Measurements from ENCODE around the gene SYNPO2.

SYNPO2 gene

DNA sequence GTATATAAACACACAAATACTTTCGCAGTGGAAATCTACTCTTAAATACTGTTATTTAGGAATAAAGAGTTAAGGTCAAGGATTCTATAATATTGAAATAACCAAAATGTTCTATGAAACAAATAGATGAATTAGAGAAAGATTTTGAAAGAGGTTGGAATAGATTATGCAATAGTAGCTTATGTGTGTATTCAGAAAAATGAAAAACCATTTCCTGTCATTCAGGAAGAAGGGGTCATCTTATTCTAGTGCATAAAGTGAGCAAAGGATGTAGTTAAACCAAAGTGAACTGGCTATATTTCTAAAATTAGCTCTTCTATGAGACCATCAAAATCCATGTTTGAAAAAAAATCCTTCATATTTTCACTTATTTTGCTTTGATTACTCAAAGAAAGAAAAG lies 217.0 kb downstream of the SYNPO2 start:
- Histone ChIP-seq H3K9me2 (replicated peaks; ENCODE audit: insufficient read depth, low read length) (no peaks in the 10 kb centered on the region), H3K27ac (ENCODE audit: low read depth, low read length) (no peak overlapping the region), H3K4me2 (ENCODE audit: low read depth, low read length, poor library complexity, severe bottlenecking) (no peak overlapping the region), H3K36me3 (ENCODE audit: low read length) (no peaks in the 10 kb centered on the region), H3K9ac (ENCODE audit: low read length) (no peak overlapping the region), H4K20me1 (ENCODE audit: low read depth, low read length) (no peaks in the 10 kb centered on the region), H3K9me3 (ENCODE audit: insufficient read depth, low read length) (no peaks in the 10 kb centered on the region), H3F3A (ENCODE audit: insufficient read depth) (no peaks in the 10 kb centered on the region), H3K79me2 (ENCODE audit: insufficient read depth, low read length) (no peaks in the 10 kb centered on the region), H3K27me3 (ENCODE audit: low read length) (no peaks in the 10 kb centered on the region), H3K4me3 (ENCODE audit: insufficient read depth, low read length, poor library complexity, severe bottlenecking) (no peak overlapping the region), H2AFZ (ENCODE audit: low read depth, low read length, severe bottlenecking) (no peak overlapping the region)
- no peak for TF ChIP-seq CTCF (IDR thresholded peaks at IDR 0.05; ENCODE audit: insufficient read depth, low read length, poor library complexity, severe bottlenecking)
- no peak for TF ChIP-seq EZH2phosphoT487 (conservative IDR thresholded peaks at IDR 0.05; ENCODE audit: low read length)

DNA sequence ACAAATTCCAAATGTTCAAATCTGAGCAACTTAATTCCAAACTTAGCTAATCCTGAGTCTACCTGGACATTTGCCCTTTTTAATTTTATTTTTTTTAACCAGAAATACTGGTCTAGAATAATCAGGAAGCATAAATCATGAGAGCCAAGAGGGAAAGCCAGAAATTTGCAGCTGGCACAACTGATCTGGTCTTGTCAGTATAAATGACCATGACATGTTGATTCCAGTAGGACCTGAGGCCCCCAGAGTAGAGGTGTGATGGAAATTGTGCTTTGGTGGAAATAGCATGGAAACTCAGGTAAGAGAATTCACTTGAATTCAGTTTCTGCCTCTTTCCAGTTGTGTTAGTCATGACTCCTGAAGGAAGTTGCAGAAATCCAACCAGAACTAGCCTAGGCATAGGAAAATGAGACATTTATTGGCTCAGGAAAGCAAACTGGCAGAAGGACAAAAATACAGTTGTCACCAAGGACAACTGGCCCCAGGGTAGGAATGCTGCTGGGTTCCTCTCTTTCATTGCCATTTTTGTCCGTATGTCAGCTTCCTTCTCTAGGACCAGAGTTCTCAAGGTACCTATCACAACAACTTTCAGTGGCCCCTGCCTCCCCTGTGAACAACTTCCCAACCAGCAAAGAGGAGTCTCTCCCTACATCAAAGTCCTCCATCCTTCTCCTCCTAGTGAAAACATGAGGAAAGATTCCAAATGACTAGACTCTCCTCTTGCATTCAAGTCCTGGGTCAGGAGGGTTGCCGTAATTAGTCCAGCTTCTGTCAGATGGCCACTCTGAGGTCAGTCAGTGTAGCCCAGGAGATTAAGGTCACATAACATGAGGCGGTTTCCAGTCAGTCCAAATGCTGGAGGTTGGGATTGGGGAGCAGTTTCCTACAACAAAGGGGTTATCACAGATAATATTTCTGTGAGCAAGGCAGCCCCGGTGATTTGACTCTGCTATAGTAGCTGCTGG lies 217.7 kb downstream of the SYNPO2 start:
- H3K27ac ChIP-seq (ENCODE audit: low read depth, low read length), result no peak overlapping the region
- H3K9me3 ChIP-seq (ENCODE audit: insufficient read depth, low read length), result no peaks in the 10 kb centered on the region
- H2AFZ ChIP-seq (ENCODE audit: low read depth, low read length, severe bottlenecking), result no peak overlapping the region
- H3K9ac ChIP-seq (ENCODE audit: low read length), result no peak overlapping the region
- H3K36me3 ChIP-seq (ENCODE audit: low read length), result no peaks in the 10 kb centered on the region
- no peaks in the 10 kb centered on the region for H3K27me3 ChIP-seq (ENCODE audit: low read length)
- TF ChIP-seq CTCF (IDR thresholded peaks at IDR 0.05; ENCODE audit: insufficient read depth, low read length, poor library complexity, severe bottlenecking) (no peak), EZH2phosphoT487 (conservative IDR thresholded peaks at IDR 0.05; ENCODE audit: low read length) (no peak)
- no peaks in the 10 kb centered on the region for H4K20me1 ChIP-seq (ENCODE audit: low read depth, low read length)
- no peaks in the 10 kb centered on the region for H3K9me2 ChIP-seq (replicated peaks; ENCODE audit: insufficient read depth, low read length)
- H3K4me2 ChIP-seq (ENCODE audit: low read depth, low read length, poor library complexity, severe bottlenecking), result no peak overlapping the region
- H3K4me3 ChIP-seq (ENCODE audit: insufficient read depth, low read length, poor library complexity, severe bottlenecking), result no peak overlapping the region
- no peaks in the 10 kb centered on the region for H3F3A ChIP-seq (ENCODE audit: insufficient read depth)
- no peaks in the 10 kb centered on the region for H3K79me2 ChIP-seq (ENCODE audit: insufficient read depth, low read length)

- Histone ChIP-seq H2AFZ (ENCODE audit: low read depth, low read length, severe bottlenecking) (no peak overlapping the region), H3K27ac (ENCODE audit: low read depth, low read length) (no peak overlapping the region), H3K9me3 (ENCODE audit: insufficient read depth, low read length) (no peaks in the 10 kb centered on the region), H3K4me3 (ENCODE audit: insufficient read depth, low read length, poor library complexity, severe bottlenecking) (no peak overlapping the region), H3K9me2 (replicated peaks; ENCODE audit: insufficient read depth, low read length) (no peaks in the 10 kb centered on the region), H3F3A (ENCODE audit: insufficient read depth) (no peaks in the 10 kb centered on the region), H3K36me3 (ENCODE audit: low read length) (no peaks in the 10 kb centered on the region), H3K79me2 (ENCODE audit: insufficient read depth, low read length) (no peaks in the 10 kb centered on the region), H3K4me2 (ENCODE audit: low read depth, low read length, poor library complexity, severe bottlenecking) (no peak overlapping the region), H3K27me3 (ENCODE audit: low read length) (no peaks in the 10 kb centered on the region), H4K20me1 (ENCODE audit: low read depth, low read length) (no peaks in the 10 kb centered on the region), H3K9ac (ENCODE audit: low read length) (no peak overlapping the region)
- TF ChIP-seq CTCF (IDR thresholded peaks at IDR 0.05; ENCODE audit: insufficient read depth, low read length, poor library complexity, severe bottlenecking), result no peak
- TF ChIP-seq EZH2phosphoT487 (conservative IDR thresholded peaks at IDR 0.05; ENCODE audit: low read length), result no peak
Observed at GRCh38 chr4:119110121-119110520, 221.5 kb downstream of the SYNPO2 start.
